Activated naive CD4-positive, alpha-beta T cell treated with anti-CD3 and anti-CD28 coated beads, Interleukin-2, amount 50 U/mL, for 24 hours (primary cell): Measurements from ENCODE around the gene RSF1.

Source experiments
- H3K27ac Mint-ChIP-seq: one replicate; pipeline ENCODE4 v1.8.0; 2021; ENCODE audit warnings: mild to moderate bottlenecking, mixed read lengths
- H3K27me3 Mint-ChIP-seq: one replicate; pipeline ENCODE4 v1.8.0; 2021; ENCODE audit warnings: mixed read lengths
- H3K36me3 Mint-ChIP-seq: one replicate; pipeline ENCODE4 v1.8.0; 2021; ENCODE audit warnings: mixed read lengths
- H3K4me1 Mint-ChIP-seq: one replicate; pipeline ENCODE4 v1.8.0; 2021; ENCODE audit warnings: mixed read lengths
- H3K4me3 Mint-ChIP-seq: one replicate; pipeline ENCODE4 v1.8.0; 2021; ENCODE audit warnings: mild to moderate bottlenecking, mixed read lengths
- H3K9me3 Mint-ChIP-seq: one replicate; pipeline ENCODE4 v1.8.0; 2021; ENCODE audit warnings: mixed read lengths

RSF1 gene

GRCh38 chr11:77779935-77780334, 40.6 kb downstream of the RSF1 start:
- Mint-ChIP-seq H3K9me3 (no peaks in the 10 kb centered on the region), H3K36me3 (peaks cover 6% of the 10 kb centered on the region), H3K4me1 (peaks cover 60% of the 10 kb centered on the region), H3K27me3 (no peaks in the 10 kb centered on the region), H3K4me3 (no peak overlapping the region), H3K27ac (peak overlapping the region; percentile 57)

- Mint-ChIP-seq H3K9me3 (no peaks in the 10 kb centered on the region), H3K4me1 (peaks cover 57% of the 10 kb centered on the region), H3K27ac (peak overlapping the region; percentile 56), H3K27me3 (no peaks in the 10 kb centered on the region), H3K36me3 (peaks cover 6% of the 10 kb centered on the region), H3K4me3 (no peak overlapping the region)
Observed at GRCh38 chr11:77778549-77778948, 42.0 kb downstream of the RSF1 start.

GRCh38 chr11:77778118-77778517, 42.4 kb downstream of the RSF1 start:
- H3K4me1 Mint-ChIP-seq: peaks cover 59% of the 10 kb centered on the region
- no peak overlapping the region for H3K4me3 Mint-ChIP-seq
- no peaks in the 10 kb centered on the region for H3K9me3 Mint-ChIP-seq
- peaks cover 6% of the 10 kb centered on the region for H3K36me3 Mint-ChIP-seq
- no peak overlapping the region for H3K27ac Mint-ChIP-seq
- no peaks in the 10 kb centered on the region for H3K27me3 Mint-ChIP-seq

- Mint-ChIP-seq H3K27me3 (no peaks in the 10 kb centered on the region), H3K9me3 (no peaks in the 10 kb centered on the region), H3K27ac (no peak overlapping the region), H3K4me3 (no peak overlapping the region), H3K4me1 (peaks cover 71% of the 10 kb centered on the region), H3K36me3 (peaks cover under 1% of the 10 kb centered on the region)
Observed at GRCh38 chr11:77776455-77776854, 44.1 kb downstream of the RSF1 start.

- Mint-ChIP-seq H3K4me3 (no peak overlapping the region), H3K27me3 (no peaks in the 10 kb centered on the region), H3K4me1 (peaks cover 76% of the 10 kb centered on the region), H3K36me3 (no peaks in the 10 kb centered on the region), H3K27ac (no peak overlapping the region), H3K9me3 (no peaks in the 10 kb centered on the region)
Observed at GRCh38 chr11:77775936-77776335, 44.6 kb downstream of the RSF1 start.

- Mint-ChIP-seq H3K4me1 (peaks cover 71% of the 10 kb centered on the region), H3K4me3 (peak overlapping the region; percentile 2), H3K36me3 (no peaks in the 10 kb centered on the region), H3K27ac (peak overlapping the region; percentile 37), H3K27me3 (no peaks in the 10 kb centered on the region), H3K9me3 (no peaks in the 10 kb centered on the region)
Observed at GRCh38 chr11:77771135-77771534, 49.4 kb downstream of the RSF1 start.

- Mint-ChIP-seq H3K4me3 (no peak overlapping the region), H3K27me3 (no peaks in the 10 kb centered on the region), H3K9me3 (no peaks in the 10 kb centered on the region), H3K36me3 (no peaks in the 10 kb centered on the region), H3K4me1 (peaks cover 72% of the 10 kb centered on the region), H3K27ac (peak overlapping the region; percentile 26)
Observed at GRCh38 chr11:77770629-77771028, 49.9 kb downstream of the RSF1 start.

GRCh38 chr11:77762426-77762825, 58.1 kb downstream of the RSF1 start:
- H3K27ac Mint-ChIP-seq: no peak overlapping the region

GRCh38 chr11:77761491-77761890, 59.0 kb downstream of the RSF1 start:
- Mint-ChIP-seq H3K27ac (no peak overlapping the region), H3K27me3 (no peaks in the 10 kb centered on the region), H3K9me3 (no peaks in the 10 kb centered on the region), H3K36me3 (peaks cover 25% of the 10 kb centered on the region), H3K4me1 (peaks cover 38% of the 10 kb centered on the region), H3K4me3 (no peak overlapping the region)

More at GRCh38 chr11:77762426-77762825, 58.1 kb downstream of the RSF1 start:
- no peaks in the 10 kb centered on the region for H3K27me3 Mint-ChIP-seq
- peaks cover 39% of the 10 kb centered on the region for H3K4me1 Mint-ChIP-seq
- H3K4me3 Mint-ChIP-seq: no peak overlapping the region
- peaks cover 19% of the 10 kb centered on the region for H3K36me3 Mint-ChIP-seq
- H3K9me3 Mint-ChIP-seq: no peaks in the 10 kb centered on the region

GRCh38 chr11:77758331-77758730, 62.2 kb downstream of the RSF1 start:
- Mint-ChIP-seq H3K27me3 (no peaks in the 10 kb centered on the region), H3K9me3 (no peaks in the 10 kb centered on the region), H3K36me3 (peaks cover 37% of the 10 kb centered on the region), H3K27ac (no peak overlapping the region), H3K4me3 (no peak overlapping the region), H3K4me1 (peaks cover 40% of the 10 kb centered on the region)

- no peak overlapping the region for H3K27ac Mint-ChIP-seq
- H3K27me3 Mint-ChIP-seq: no peaks in the 10 kb centered on the region
- H3K4me1 Mint-ChIP-seq: peaks cover 54% of the 10 kb centered on the region
- H3K9me3 Mint-ChIP-seq: no peaks in the 10 kb centered on the region
- H3K4me3 Mint-ChIP-seq: no peak overlapping the region
- H3K36me3 Mint-ChIP-seq: peaks cover 24% of the 10 kb centered on the region
Observed at GRCh38 chr11:77753230-77753629, 67.3 kb downstream of the RSF1 start.

- H3K27ac Mint-ChIP-seq: no peak overlapping the region
- H3K27me3 Mint-ChIP-seq: no peaks in the 10 kb centered on the region
- peaks cover 53% of the 10 kb centered on the region for H3K4me1 Mint-ChIP-seq
- H3K9me3 Mint-ChIP-seq: no peaks in the 10 kb centered on the region
- H3K4me3 Mint-ChIP-seq: no peak overlapping the region
- peaks cover 25% of the 10 kb centered on the region for H3K36me3 Mint-ChIP-seq
Observed at GRCh38 chr11:77752516-77752915, 68.0 kb downstream of the RSF1 start.

- Mint-ChIP-seq H3K4me3 (no peak overlapping the region), H3K27ac (no peak overlapping the region), H3K36me3 (peaks cover 19% of the 10 kb centered on the region), H3K9me3 (no peaks in the 10 kb centered on the region), H3K4me1 (peaks cover 53% of the 10 kb centered on the region), H3K27me3 (no peaks in the 10 kb centered on the region)
Observed at GRCh38 chr11:77750394-77751156, 69.9 kb downstream of the RSF1 start.

GRCh38 chr11:77749232-77749631, 71.3 kb downstream of the RSF1 start:
- Mint-ChIP-seq H3K27me3 (no peaks in the 10 kb centered on the region), H3K4me1 (peaks cover 47% of the 10 kb centered on the region), H3K4me3 (no peak overlapping the region), H3K36me3 (peaks cover 20% of the 10 kb centered on the region), H3K27ac (no peak overlapping the region), H3K9me3 (no peaks in the 10 kb centered on the region)

GRCh38 chr11:77748266-77748665, 72.3 kb downstream of the RSF1 start:
- H3K9me3 Mint-ChIP-seq: no peaks in the 10 kb centered on the region
- no peaks in the 10 kb centered on the region for H3K27me3 Mint-ChIP-seq
- peaks cover 12% of the 10 kb centered on the region for H3K36me3 Mint-ChIP-seq
- H3K4me3 Mint-ChIP-seq: no peak overlapping the region
- H3K27ac Mint-ChIP-seq: no peak overlapping the region
- H3K4me1 Mint-ChIP-seq: peaks cover 39% of the 10 kb centered on the region

GRCh38 chr11:77747381-77747969, 73.0 kb downstream of the RSF1 start:
- H3K36me3 Mint-ChIP-seq: peaks cover 11% of the 10 kb centered on the region
- H3K4me3 Mint-ChIP-seq: no peak overlapping the region
- H3K27me3 Mint-ChIP-seq: no peaks in the 10 kb centered on the region
- no peak overlapping the region for H3K27ac Mint-ChIP-seq
- no peaks in the 10 kb centered on the region for H3K9me3 Mint-ChIP-seq
- H3K4me1 Mint-ChIP-seq: peaks cover 31% of the 10 kb centered on the region
